ENCODE results near the gene RGS10. TPM values are rescaled to one million over a fixed set of nuclear protein-coding genes. Genes with fewer than 3 reads are reported as not detected.

The RGS10 gene
- total and polyA plus RNA-seq, 9 of the 15 experiments (the other 6 are each of a cell fraction or from before 2014, with no cell fraction given) = 31.9 to 123 (median 62.1) TPM

GRCh38 chr10:119515511-119516045 lies 26.9 kb downstream of the RGS10 start (continued):
- no peak for TF ChIP-seq HOMEZ (CRISPR knock-in tag; IDR thresholded peaks at IDR 0.05)
- no peak; the same call in 1 of the 2 replicates for TF ChIP-seq CXXC5 (CRISPR knock-in tag; IDR thresholded peaks at IDR 0.05)
- peak; percentile 16; the same call in 1 of the 2 replicates for TF ChIP-seq NFIC (IDR thresholded peaks at IDR 0.05)
- peak; percentile 58; the same call in 1 of the 2 replicates for TF ChIP-seq ARID1B (IDR thresholded peaks at IDR 0.05)
- no peak for TF ChIP-seq GTF2A2 (tag; IDR thresholded peaks at IDR 0.05)
- TF ChIP-seq NR2C1 (IDR thresholded peaks at IDR 0.05) = peak; percentile 14; the same call in 1 of the 2 replicates
- no peak for TF ChIP-seq NR2C1 (tag; IDR thresholded peaks at IDR 0.05)
- TF ChIP-seq ZMIZ1 (IDR thresholded peaks at IDR 0.05; ENCODE audit: low read depth in 2 of 2, low read length in 2 of 2) = no peak
- 0 out of 4 replicates have a peak, but pooled peaks of 1 of the 2 experiments have one; percentile 3 for TF ChIP-seq ZNF639 (CRISPR knock-in tag; conservative IDR thresholded peaks at IDR 0.05 in 1 of 2, IDR thresholded peaks at IDR 0.05 in 1 of 2)
- no peak for TF ChIP-seq ZNF436 (CRISPR knock-in tag; IDR thresholded peaks at IDR 0.05)
- no peak for TF ChIP-seq POLR2B (IDR thresholded peaks at IDR 0.05; ENCODE audit: low read depth, partially characterized antibody)
- TF ChIP-seq THRB (CRISPR knock-in tag; conservative IDR thresholded peaks at IDR 0.05) = no peak
- peak; percentile 34; the same call in 1 of the 2 replicates for TF ChIP-seq POLR2AphosphoS5 (IDR thresholded peaks at IDR 0.05; ENCODE audit: control insufficient read depth, insufficient read depth, low read depth, low read length)
- no peak for TF ChIP-seq USF2 (CRISPR knock-in tag; IDR thresholded peaks at IDR 0.05)
- no peak for TF ChIP-seq SRSF7 (optimal IDR thresholded peaks at IDR 0.05; ENCODE audit: low read depth, low read length)
- TF ChIP-seq TCF3 (CRISPR knock-in tag; IDR thresholded peaks at IDR 0.05) = peak; percentile 73
- TF ChIP-seq CREB3L1 (IDR thresholded peaks at IDR 0.05; ENCODE audit: borderline replicate concordance, low read depth) = no peak
